GM10266 (cell line): ENCODE data around the gene CTDSPL.

Source experiments
- DNase-seq: peaks from one replicate; pipeline ENCODE4 v3.0.0; 2012; ENCODE audit errors: extremely low spot score
- CTCF ChIP-seq: IDR thresholded peaks from 2 replicates; pipeline ENCODE4 v1.5.1; 2012; ENCODE audit warnings: mild to moderate bottlenecking, low read depth; ENCODE audit not compliant: control insufficient read depth, insufficient read depth; ENCODE audit errors: missing control alignments

CTDSPL gene

GRCh38 chr3:37988931-37989525 lies 127.3 kb downstream of the CTDSPL start:
- no peak for TF ChIP-seq CTCF
- no peak for DNase-seq

- TF ChIP-seq CTCF, result no peak
These were observed 128.3 kb downstream of the CTDSPL start for GRCh38 chr3:37989821-37990480.

GRCh38 chr3:37990527-37990926 lies 128.8 kb downstream of the CTDSPL start, which contains the start of gene VILL:
TSS of gene VILL (plus strand) at chr3:37990786. CDS start at chr3:37993673, 2,887 bp downstream.
- TF ChIP-seq CTCF, result no peak
- DNase-seq, result no peak

More at GRCh38 chr3:37989821-37990480, 128.3 kb downstream of the CTDSPL start:
- no peak for DNase-seq

- TF ChIP-seq CTCF, result no peak
- DNase-seq, result no peak
These were observed 129.4 kb downstream of the CTDSPL start for GRCh38 chr3:37991109-37991508.

- no peak for DNase-seq
- TF ChIP-seq CTCF, result no peak
These were observed 130.1 kb downstream of the CTDSPL start for GRCh38 chr3:37991823-37992222.

- no peak for TF ChIP-seq CTCF
- DNase-seq, result no peak
These were observed 130.8 kb downstream of the CTDSPL start for GRCh38 chr3:37992271-37993066.
